Spinal cord (tissue), 10 donors: Measurements from ENCODE around the gene LSS. TPM values are rescaled to one million over a fixed set of nuclear protein-coding genes. Genes with fewer than 3 reads are reported as not detected.
"Not testable (repeated sequence)": the region's sequence is repeated elsewhere in the genome, so short reads cannot be mapped to it uniquely, and the experiment has no call there.

Experiments
- DNase-seq, 6 donors: peaks; one replicate each; pipeline versions ENCODE4 v3.0.0 to v3.0.0-alpha.2; 2013 to 2015; ENCODE audit warnings: low spot score in 6 of 6, low read depth in 4 of 6
- H3K27ac ChIP-seq: one replicate; pipeline ENCODE4 v1.5.1; 2013; ENCODE audit warnings: low read depth, low read length, control low read depth
- H3K27me3 ChIP-seq: one replicate; pipeline ENCODE4 v1.6.1; 2013; ENCODE audit warnings: low read length; ENCODE audit not compliant: control insufficient read depth, insufficient read depth
- H3K36me3 ChIP-seq: one replicate; pipeline ENCODE4 v1.6.1; 2013; ENCODE audit warnings: low read length; ENCODE audit not compliant: control insufficient read depth, insufficient read depth
- H3K4me1 ChIP-seq: one replicate; pipeline ENCODE4 v1.6.1; 2013; ENCODE audit warnings: low read length; ENCODE audit not compliant: control insufficient read depth, insufficient read depth
- H3K4me3 ChIP-seq: one replicate; pipeline ENCODE4 v1.5.1; 2013; ENCODE audit warnings: low read depth, low read length, control low read depth
- H3K9me3 ChIP-seq: one replicate; pipeline ENCODE4 v1.6.1; 2013; ENCODE audit warnings: low read length; ENCODE audit not compliant: control insufficient read depth, insufficient read depth
- WGBS: methylation state at CpG from one replicate; pipeline ENCODE4 v1.1.5; 2013; ENCODE audit warnings: missing lambda C conversion rate; ENCODE audit not compliant: insufficient coverage; 5-methylcytosine and 5-hydroxymethylcytosine counted together
- polyA plus RNA-seq, 2 donors: library from polyadenylated mRNA; unstranded; fragments of 120-200 nt; gene quantifications; one replicate each; pipeline ENCODE4 v1.2.1, GENCODE V29; 2013; ENCODE audit not compliant: insufficient read length in 2 of 2
- total RNA-seq, 2 donors: library from RNA; depleted of rRNA in 1 of 2; stranded (reverse); fragments of 120-200 nt in 1 of 2; fragments of >200 nt in 1 of 2; gene quantifications; one replicate each; pipeline versions ENCODE4 v1.2.3 to v1.2.4, GENCODE V29; 2013 to 2014
- donor health status: healthy.

LSS gene
- total and polyA plus RNA-seq, 4 donors = 55.6 to 167 (median 115) TPM

GRCh38 chr21:46234436-46234950 lies 5.9 kb upstream of the LSS start:
- WGBS = 98% methylated on average over 5 of the region's 5 CpGs
- H3K36me3 ChIP-seq = peaks cover 24% of the 10 kb centered on the region

DNA sequence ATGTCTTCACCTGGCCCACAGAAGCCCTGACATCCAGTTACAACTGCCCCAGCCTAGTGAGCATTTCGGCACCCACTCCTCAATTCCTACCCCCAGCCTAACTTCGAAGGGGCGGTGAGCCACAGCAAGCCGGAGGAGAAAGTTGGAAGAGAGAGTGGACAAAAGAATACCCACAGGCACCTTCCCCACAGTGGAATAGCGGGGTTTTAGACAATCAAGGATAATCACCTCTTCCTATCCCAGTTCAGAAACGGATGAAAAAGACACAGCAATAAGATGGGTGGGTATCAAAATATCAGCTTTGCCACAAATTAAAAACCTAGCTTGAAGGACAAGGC lies 1.3 kb upstream of the LSS start:
- DNase-seq = no peak
- Histone ChIP-seq H3K27ac (no peak overlapping the region), H3K4me1 (peaks cover 33% of the 10 kb centered on the region), H3K36me3 (peaks cover 11% of the 10 kb centered on the region), H3K9me3 (no peaks in the 10 kb centered on the region), H3K4me3 (peak overlapping the region; percentile 39), H3K27me3 (no peaks in the 10 kb centered on the region)
- no CpG with 5 or more reads among the region's 6 CpGs for WGBS

More at GRCh38 chr21:46234436-46234950, 5.9 kb upstream of the LSS start:
- H3K4me1 ChIP-seq = peaks cover 8% of the 10 kb centered on the region
- H3K9me3 ChIP-seq = no peaks in the 10 kb centered on the region
- H3K4me3 ChIP-seq = no peak overlapping the region
- H3K27me3 ChIP-seq = no peaks in the 10 kb centered on the region
- no peak for DNase-seq
- H3K27ac ChIP-seq = no peak overlapping the region

GRCh38 chr21:46229133-46229922 lies 754 bp upstream of the LSS start:
- Histone ChIP-seq H3K4me1 (peaks cover 38% of the 10 kb centered on the region), H3K4me3 (peak overlapping the region; percentile 53), H3K36me3 (peaks cover 6% of the 10 kb centered on the region), H3K27ac (peak overlapping the region; percentile 15), H3K27me3 (no peaks in the 10 kb centered on the region), H3K9me3 (no peaks in the 10 kb centered on the region)
- peak in 1 of 6 donors; percentile 19 for DNase-seq
- 7% methylated on average over 68 of the region's 72 CpGs for WGBS

DNA sequence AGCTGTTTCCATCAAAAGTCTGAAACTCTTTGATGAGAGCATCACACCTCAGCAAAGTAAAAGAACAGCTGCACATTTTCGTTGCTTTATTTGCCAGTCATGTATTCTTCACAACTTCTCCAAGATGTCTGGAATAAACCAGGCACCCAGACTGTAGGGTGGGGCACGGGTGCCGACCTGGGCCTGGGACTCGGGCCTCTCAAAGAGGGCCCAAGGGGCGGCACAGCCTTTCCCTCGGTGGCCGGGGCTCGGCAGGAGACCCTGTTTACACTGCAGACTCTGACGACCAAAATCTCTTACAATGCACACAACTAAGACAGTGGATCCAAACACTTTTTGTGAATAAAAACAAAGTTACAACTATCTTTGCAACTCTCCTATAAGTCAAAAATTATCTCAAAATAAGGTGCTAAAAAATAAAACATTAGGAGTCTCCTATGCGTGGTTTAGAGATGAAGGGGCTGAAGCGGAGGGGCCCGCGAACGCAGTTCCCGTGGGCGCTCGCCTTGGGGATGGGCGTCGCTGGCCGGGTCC lies 696 bp downstream of the LSS start:
- under 1% methylated on average over 19 of the region's 20 CpGs for WGBS

GRCh38 chr21:46226920-46227599 lies 1.5 kb downstream of the LSS start:
- Histone ChIP-seq H3K36me3 (peaks cover 17% of the 10 kb centered on the region), H3K4me1 (peaks cover 38% of the 10 kb centered on the region), H3K27me3 (no peaks in the 10 kb centered on the region), H3K9me3 (no peaks in the 10 kb centered on the region), H3K4me3 (peak overlapping the region; percentile 63), H3K27ac (no peak overlapping the region)
- 10% methylated on average over 2 of the region's 4 CpGs for WGBS
- peak in 1 of 6 donors; percentile 5 for DNase-seq

More for the DNA sequence above, 696 bp downstream of the LSS start:
- Histone ChIP-seq H3K4me3 (peak overlapping the region; percentile 63), H3K4me1 (peaks cover 38% of the 10 kb centered on the region), H3K9me3 (no peaks in the 10 kb centered on the region), H3K27ac (peak overlapping the region; percentile 45), H3K27me3 (no peaks in the 10 kb centered on the region), H3K36me3 (peaks cover 11% of the 10 kb centered on the region)
- peak in 1 of 6 donors; percentile 10 for DNase-seq

- H3K4me3 ChIP-seq = no peak overlapping the region
- no peak overlapping the region for H3K27ac ChIP-seq
These were observed 2.4 kb downstream of the LSS start for GRCh38 chr21:46226146-46226545.

GRCh38 chr21:46223661-46224060 lies 4.9 kb downstream of the LSS start:
- H3K36me3 ChIP-seq = peaks cover 43% of the 10 kb centered on the region
- 89% methylated on average over 6 of the region's 18 CpGs for WGBS
- not testable (repeated sequence) for DNase-seq

More at GRCh38 chr21:46226146-46226545, 2.4 kb downstream of the LSS start:
- peaks cover 18% of the 10 kb centered on the region for H3K36me3 ChIP-seq
- no peaks in the 10 kb centered on the region for H3K27me3 ChIP-seq
- no peak for DNase-seq
- no peaks in the 10 kb centered on the region for H3K9me3 ChIP-seq
- no CpG with 5 or more reads among the region's 1 CpG for WGBS
- H3K4me1 ChIP-seq = peaks cover 38% of the 10 kb centered on the region

DNA sequence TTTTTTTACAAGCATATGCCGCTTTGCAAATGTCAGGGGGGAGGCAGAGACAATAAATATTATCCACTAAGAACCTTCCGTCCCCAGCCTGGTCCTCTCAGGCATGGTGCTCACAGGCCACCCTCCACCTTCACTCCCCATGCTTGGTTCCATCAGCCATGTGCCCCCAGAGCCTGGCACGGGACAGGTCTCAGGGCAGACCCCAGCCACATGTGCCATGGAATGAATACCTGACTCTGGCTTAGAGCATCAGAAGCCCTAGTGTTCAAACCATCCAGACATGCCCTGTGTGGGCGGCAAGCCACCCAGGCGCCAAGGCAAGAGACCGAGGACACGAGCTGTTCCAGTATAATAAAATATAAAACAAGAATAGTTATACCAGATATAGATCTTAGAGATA lies 5.4 kb downstream of the LSS start:
- no peaks in the 10 kb centered on the region for H3K27me3 ChIP-seq
- WGBS = 100% methylated on average over 3 of the region's 7 CpGs
- H3K4me3 ChIP-seq = no peak overlapping the region
- H3K27ac ChIP-seq = no peak overlapping the region
- no peaks in the 10 kb centered on the region for H3K9me3 ChIP-seq
- peaks cover 47% of the 10 kb centered on the region for H3K36me3 ChIP-seq
- no peak for DNase-seq
- peaks cover 45% of the 10 kb centered on the region for H3K4me1 ChIP-seq

More at GRCh38 chr21:46223661-46224060, 4.9 kb downstream of the LSS start:
- not testable (repeated sequence) for H3K27me3 ChIP-seq, H3K27ac ChIP-seq, H3K9me3 ChIP-seq, H3K4me3 ChIP-seq
- H3K4me1 ChIP-seq = peaks cover 46% of the 10 kb centered on the region

- WGBS = 85% methylated on average over 11 of the region's 11 CpGs
- Histone ChIP-seq H3K4me3 (no peak overlapping the region), H3K36me3 (peaks cover 53% of the 10 kb centered on the region), H3K27me3 (no peaks in the 10 kb centered on the region), H3K9me3 (no peaks in the 10 kb centered on the region), H3K4me1 (peaks cover 39% of the 10 kb centered on the region), H3K27ac (no peak overlapping the region)
- DNase-seq = no peak
These were observed 6.0 kb downstream of the LSS start for GRCh38 chr21:46222436-46223116.
